Measurements from ENCODE around the gene MINDY4. TPM values are rescaled to one million over a fixed set of nuclear protein-coding genes. Genes with fewer than 3 reads are reported as not detected.

The MINDY4 gene
- total and polyA plus RNA-seq, 2 donors (not counting 1 experiment from before 2014, with no cell fraction given), result 6.1 to 6.3 TPM

GRCh38 chr7:30826181-30826580 lies 55.0 kb downstream of the MINDY4 start:
- Histone ChIP-seq H3K9ac (ENCODE audit: insufficient read depth, low read length) (no peak overlapping the region), H3K79me2 (ENCODE audit: control insufficient read depth, insufficient read depth, low read length) (no peaks in the 10 kb centered on the region), H3K4me2 (ENCODE audit: extremely low read depth, insufficient read depth, low read length) (no peak overlapping the region), H4K20me1 (ENCODE audit: control insufficient read depth, extremely low read depth, insufficient read depth, low read length) (no peaks in the 10 kb centered on the region), H3K9me3 (ENCODE audit: control insufficient read depth, insufficient read depth, low read depth, low read length) (no peaks in the 10 kb centered on the region), H3K4me3 (replicated peaks in 1 of 4; ENCODE audit: control extremely low read depth in 1 of 4, insufficient read depth in 1 of 4, low read depth in 3 of 4, low read length in 4 of 4) (no peak overlapping the region), H3K27ac (ENCODE audit: insufficient read depth, low read length) (no peak overlapping the region), H3K27me3 (ENCODE audit: control insufficient read depth, insufficient read depth, low read length) (no peaks in the 10 kb centered on the region), H3K36me3 (ENCODE audit: control insufficient read depth, insufficient read depth, low read length) (no peaks in the 10 kb centered on the region), H3K4me1 (ENCODE audit: control insufficient read depth, extremely low read depth, insufficient read depth, low read length) (no peaks in the 10 kb centered on the region), H2AFZ (ENCODE audit: low read length) (no peak overlapping the region)
- TF ChIP-seq EZH2 (IDR thresholded peaks at IDR 0.05; ENCODE audit: low read length, missing control alignments) (no peak), CTCF (conservative IDR thresholded peaks at IDR 0.05 in 1 of 2, IDR thresholded peaks at IDR 0.05 in 1 of 2; ENCODE audit: low read depth in 1 of 2, low read length in 2 of 2) (no peak)
- DNase-seq (ENCODE audit: low read depth in 2 of 2), result no peak

GRCh38 chr7:30828591-30828990 lies 57.4 kb downstream of the MINDY4 start:
- Histone ChIP-seq H3K4me1 (ENCODE audit: control insufficient read depth, extremely low read depth, insufficient read depth, low read length) (no peaks in the 10 kb centered on the region), H3K4me2 (ENCODE audit: extremely low read depth, insufficient read depth, low read length) (no peak overlapping the region), H3K79me2 (ENCODE audit: control insufficient read depth, insufficient read depth, low read length) (no peaks in the 10 kb centered on the region), H4K20me1 (ENCODE audit: control insufficient read depth, extremely low read depth, insufficient read depth, low read length) (no peaks in the 10 kb centered on the region), H2AFZ (ENCODE audit: low read length) (no peak overlapping the region), H3K9ac (ENCODE audit: insufficient read depth, low read length) (no peak overlapping the region), H3K27ac (ENCODE audit: insufficient read depth, low read length) (no peak overlapping the region), H3K27me3 (ENCODE audit: control insufficient read depth, insufficient read depth, low read length) (no peaks in the 10 kb centered on the region), H3K36me3 (ENCODE audit: control insufficient read depth, insufficient read depth, low read length) (no peaks in the 10 kb centered on the region), H3K4me3 (replicated peaks in 1 of 4; ENCODE audit: control extremely low read depth in 1 of 4, insufficient read depth in 1 of 4, low read depth in 3 of 4, low read length in 4 of 4) (no peak overlapping the region), H3K9me3 (ENCODE audit: control insufficient read depth, insufficient read depth, low read depth, low read length) (no peaks in the 10 kb centered on the region)
- TF ChIP-seq EZH2 (IDR thresholded peaks at IDR 0.05; ENCODE audit: low read length, missing control alignments) (no peak), CTCF (conservative IDR thresholded peaks at IDR 0.05 in 1 of 2, IDR thresholded peaks at IDR 0.05 in 1 of 2; ENCODE audit: low read depth in 1 of 2, low read length in 2 of 2) (no peak)
- DNase-seq (ENCODE audit: low read depth in 2 of 2), result no peak

GRCh38 chr7:30829471-30829870 lies 58.3 kb downstream of the MINDY4 start:
- Histone ChIP-seq H3K36me3 (ENCODE audit: control insufficient read depth, insufficient read depth, low read length) (no peaks in the 10 kb centered on the region), H3K4me2 (ENCODE audit: extremely low read depth, insufficient read depth, low read length) (no peak overlapping the region), H3K4me1 (ENCODE audit: control insufficient read depth, extremely low read depth, insufficient read depth, low read length) (no peaks in the 10 kb centered on the region), H3K9me3 (ENCODE audit: control insufficient read depth, insufficient read depth, low read depth, low read length) (no peaks in the 10 kb centered on the region), H3K79me2 (ENCODE audit: control insufficient read depth, insufficient read depth, low read length) (no peaks in the 10 kb centered on the region), H3K4me3 (replicated peaks in 1 of 4; ENCODE audit: control extremely low read depth in 1 of 4, insufficient read depth in 1 of 4, low read depth in 3 of 4, low read length in 4 of 4) (no peak overlapping the region), H2AFZ (ENCODE audit: low read length) (no peak overlapping the region), H4K20me1 (ENCODE audit: control insufficient read depth, extremely low read depth, insufficient read depth, low read length) (no peaks in the 10 kb centered on the region), H3K27ac (ENCODE audit: insufficient read depth, low read length) (no peak overlapping the region), H3K9ac (ENCODE audit: insufficient read depth, low read length) (no peak overlapping the region), H3K27me3 (ENCODE audit: control insufficient read depth, insufficient read depth, low read length) (no peaks in the 10 kb centered on the region)
- TF ChIP-seq EZH2 (IDR thresholded peaks at IDR 0.05; ENCODE audit: low read length, missing control alignments) (no peak), CTCF (conservative IDR thresholded peaks at IDR 0.05 in 1 of 2, IDR thresholded peaks at IDR 0.05 in 1 of 2; ENCODE audit: low read depth in 1 of 2, low read length in 2 of 2) (no peak)
- DNase-seq (ENCODE audit: low read depth in 2 of 2), result no peak
